ENCODE results near the gene OPCML. TPM values are rescaled to one million over a fixed set of nuclear protein-coding genes. Genes with fewer than 3 reads are reported as not detected.

Gene OPCML
- total and polyA plus RNA-seq, 2 of the 13 experiments (the other 11 are each of a cell fraction or from before 2014, with no cell fraction given): not detected

GRCh38 chr11:133181667-133182066 is 350.6 kb downstream of the OPCML start:
- no peaks in the 10 kb centered on the region for H3K36me3 ChIP-seq (replicated peaks in 1 of 2; ENCODE audit: control insufficient read depth in 1 of 2, insufficient read depth in 2 of 2, low read length in 2 of 2)
- FAIRE-seq (no peak), ATAC-seq (no peak), DNase-seq (ENCODE audit: low spot score) (no peak)
- no peaks in the 10 kb centered on the region for H3K4me1 ChIP-seq (ENCODE audit: insufficient read depth, low read length)
- WGBS (ENCODE audit: low lambda C conversion rate): 8% methylated on average over 2 of the region's 2 CpGs
- ChIA-PET POLR2A (no interaction called here), CTCF (ENCODE audit: low intra/inter-chr PET ratio, low total read pairs) (no interaction called here)
- no peak overlapping the region for H3K4me2 ChIP-seq (ENCODE audit: low read depth, low read length)
- intact Hi-C loops (cut with micrococcal nuclease; ENCODE audit: unreplicated experiment): no loop called here
- no peak for TF ChIP-seq ELK4 (CRISPR knock-in tag; IDR thresholded peaks at IDR 0.05; ENCODE audit: borderline replicate concordance)
- TF ChIP-seq AHR (CRISPR knock-in tag; IDR thresholded peaks at IDR 0.05): no peak
- TF ChIP-seq ETS1 (CRISPR knock-in tag; IDR thresholded peaks at IDR 0.05): no peak
- TF ChIP-seq ZNF335 (CRISPR knock-in tag; IDR thresholded peaks at IDR 0.05): no peak
- no peak for TF ChIP-seq ZNF333 (CRISPR knock-in tag; IDR thresholded peaks at IDR 0.05; ENCODE audit: borderline replicate concordance)
- no peak for TF ChIP-seq POLR2AphosphoS5 (IDR thresholded peaks at IDR 0.05; ENCODE audit: low read depth, low read length)
- TF ChIP-seq SIX1 (CRISPR knock-in tag; IDR thresholded peaks at IDR 0.05; ENCODE audit: borderline replicate concordance): no peak
- TF ChIP-seq PHF5A (CRISPR knock-in tag; IDR thresholded peaks at IDR 0.05; ENCODE audit: low read depth, unreplicated experiment): no peak
- no peak for TF ChIP-seq HOXA5 (CRISPR knock-in tag; IDR thresholded peaks at IDR 0.05)
- no peak for TF ChIP-seq NFKB2 (CRISPR knock-in tag; IDR thresholded peaks at IDR 0.05; ENCODE audit: borderline replicate concordance)
- TF ChIP-seq CBX5 (CRISPR knock-in tag; IDR thresholded peaks at IDR 0.05; ENCODE audit: borderline replicate concordance): no peak
- no peak for TF ChIP-seq PATZ1 (CRISPR knock-in tag; IDR thresholded peaks at IDR 0.05)
- H3K79me2 ChIP-seq (ENCODE audit: insufficient read depth, low read length): no peaks in the 10 kb centered on the region
- H3K27me3 ChIP-seq (ENCODE audit: control insufficient read depth in 1 of 2, insufficient read depth in 2 of 2, low read length in 2 of 2): peaks cover 0 to 12% of the 10 kb centered on the region in 2 experiments; a peak in 1 of 5 replicates
- H3K4me3 ChIP-seq (replicated peaks in 1 of 3; ENCODE audit: insufficient read depth in 1 of 3, low read depth in 2 of 3, low read length in 3 of 3): no peak overlapping the region
- no TSS peak for BruUV-seq (replicated peaks)
- no peaks in the 10 kb centered on the region for H4K20me1 ChIP-seq (ENCODE audit: insufficient read depth, low read length)
- no peak overlapping the region for H3K27ac ChIP-seq (ENCODE audit: extremely low read length, insufficient read depth, low read length)
- no peak overlapping the region for H2AFZ ChIP-seq (ENCODE audit: low read length)
- H3K9ac ChIP-seq (ENCODE audit: insufficient read depth, low read depth, low read length): no peak overlapping the region
- in situ Hi-C loops (cut with HindIII; ENCODE audit: extremely low pct_ligation_motif_present, low pct_unique_long_range_greater_than_20kb): no loop called here
- no peaks in the 10 kb centered on the region for H3K9me3 ChIP-seq (ENCODE audit: low read length)

All from HepG2 (cell line).